Putamen (tissue), 1 donor: ENCODE measurements around the gene MARCHF4.

Source experiments
- DNase-seq: peaks from one replicate; pipeline ENCODE4 v3.0.0-alpha.2; 2016; ENCODE audit warnings: low spot score

MARCHF4 gene

GRCh38 chr2:216371721-216372702 lies at the start of gene MARCHF4:
TSS of gene MARCHF4 (minus strand) at chr2:216372483. CDS start at chr2:216370260, 2,223 bp downstream.
- DNase-seq: peak; percentile 64

GRCh38 chr2:216420367-216421101 lies 48.3 kb upstream of the MARCHF4 start:
- DNase-seq: no peak

GRCh38 chr2:216418981-216419380 lies 46.7 kb upstream of the MARCHF4 start:
- no peak for DNase-seq

GRCh38 chr2:216416571-216417307 lies 44.5 kb upstream of the MARCHF4 start:
- no peak for DNase-seq

DNA sequence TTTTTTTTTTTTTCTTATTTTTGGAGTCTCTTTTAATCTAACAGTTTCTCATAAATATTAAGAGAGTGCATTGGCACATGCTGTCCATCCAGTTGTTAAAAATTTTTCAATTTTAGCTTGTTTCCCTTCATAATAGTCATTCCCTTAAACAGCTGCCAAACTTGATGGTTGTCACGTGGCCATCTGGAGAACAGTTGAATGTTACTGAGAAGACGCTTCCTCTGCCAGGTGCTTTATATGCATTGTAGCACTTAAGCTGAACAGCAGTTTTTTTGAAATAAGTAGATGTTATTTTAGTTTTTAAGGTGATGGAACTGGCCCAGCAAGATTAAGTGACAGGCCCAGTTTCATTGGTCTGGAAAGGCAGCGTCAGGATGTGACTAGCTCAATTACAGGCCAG lies 43.3 kb upstream of the MARCHF4 start:
- no peak for DNase-seq

DNA sequence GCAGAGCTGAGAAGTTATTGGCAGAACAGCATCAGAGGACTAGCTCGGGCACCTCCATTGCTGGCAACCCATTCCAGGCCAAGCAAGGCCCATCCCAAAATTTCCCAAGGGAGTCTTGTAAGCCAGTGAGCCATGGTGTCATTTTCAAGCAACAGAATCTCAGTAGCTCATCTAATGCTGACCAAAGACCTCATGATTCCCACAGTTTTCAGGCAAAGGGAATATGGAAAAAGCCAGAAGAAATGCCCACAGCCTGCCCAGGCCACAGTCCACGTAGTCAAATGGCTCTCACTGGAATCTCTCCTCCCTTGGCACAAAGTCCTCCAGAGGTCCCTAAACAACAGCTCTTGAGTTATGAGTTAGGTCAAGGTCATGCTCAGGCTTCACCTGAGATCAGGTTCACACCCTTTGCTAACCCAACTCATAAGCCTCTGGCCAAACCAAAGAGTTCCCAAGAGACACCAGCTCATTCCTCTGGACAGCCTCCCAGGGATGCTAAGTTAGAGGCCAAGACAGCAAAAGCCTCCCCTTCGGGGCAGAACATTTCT lies 42.6 kb upstream of the MARCHF4 start:
- DNase-seq: no peak

DNA sequence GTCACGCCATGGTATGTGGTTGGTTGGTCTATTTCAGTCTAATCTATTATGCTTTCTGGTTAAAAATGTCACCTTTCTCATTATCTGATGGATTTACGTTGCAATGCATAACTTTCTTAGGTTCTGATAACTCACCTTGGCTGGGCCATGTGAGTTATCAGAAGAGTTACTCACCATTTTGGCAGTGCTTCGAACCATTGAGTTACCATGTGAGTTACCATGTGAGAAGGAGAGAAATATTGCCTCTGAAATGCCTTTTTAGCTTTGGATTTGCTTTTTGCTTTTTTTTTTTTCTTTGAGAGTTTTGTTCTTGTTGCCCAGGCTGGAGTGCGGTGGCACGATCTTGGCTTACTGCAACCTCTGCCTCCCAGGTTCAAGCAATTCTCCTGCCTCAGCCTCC lies 41.6 kb upstream of the MARCHF4 start:
- no peak for DNase-seq

DNA sequence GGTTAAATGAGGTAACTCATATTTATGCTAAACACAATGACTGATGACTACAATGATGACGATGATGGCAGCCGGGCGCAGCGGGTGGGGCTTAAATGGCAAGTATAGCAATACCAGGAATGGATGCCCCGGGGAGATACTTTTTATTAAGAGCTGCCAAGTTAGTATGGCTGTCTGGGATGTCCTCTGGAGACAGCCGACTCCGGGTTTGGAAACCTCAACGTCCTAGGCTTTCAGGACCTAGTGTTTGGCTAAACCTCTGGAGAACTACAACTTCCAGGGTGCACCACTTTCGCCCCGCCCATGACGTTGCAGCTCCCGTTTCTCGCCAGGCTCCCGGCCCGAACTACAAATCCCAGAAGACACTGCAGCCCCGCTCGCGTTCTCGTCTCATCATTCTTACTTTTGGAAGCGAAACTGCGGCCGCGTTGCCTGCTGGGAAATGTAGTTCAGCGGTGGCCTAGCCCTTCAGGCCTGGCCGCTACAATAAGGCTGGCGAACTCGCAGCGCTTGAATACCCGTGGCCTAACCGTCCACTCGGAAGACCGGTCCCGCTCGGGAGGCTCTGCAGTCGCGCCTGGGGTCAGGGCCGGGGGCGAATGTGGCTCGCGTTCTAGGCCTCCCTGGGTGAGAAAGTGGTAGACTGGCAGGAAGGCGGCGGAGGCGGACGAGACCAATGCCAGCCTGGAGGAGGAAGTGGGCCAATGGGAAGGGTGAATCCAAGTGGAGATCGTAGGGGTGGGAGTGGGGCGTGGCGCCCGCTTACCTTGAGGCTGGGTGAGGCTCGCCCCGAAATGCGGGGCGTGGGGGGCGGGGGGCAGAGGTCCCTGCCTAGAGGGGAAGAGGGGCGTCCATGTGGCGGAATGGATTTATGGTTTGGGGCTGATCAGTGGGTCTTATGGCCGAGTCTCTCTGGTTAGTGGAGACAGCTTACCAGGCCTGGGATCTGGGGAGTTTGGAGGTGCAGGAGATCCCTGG lies 40.0 kb upstream of the MARCHF4 start, which contains the start of gene SMARCAL1:
Gene SMARCAL1, plus strand, starts transcription at position 463 of the 978 bp plus-strand sequence. CDS start 2,221 bp downstream, outside the sequence.
- peak; percentile 99 for DNase-seq

DNA sequence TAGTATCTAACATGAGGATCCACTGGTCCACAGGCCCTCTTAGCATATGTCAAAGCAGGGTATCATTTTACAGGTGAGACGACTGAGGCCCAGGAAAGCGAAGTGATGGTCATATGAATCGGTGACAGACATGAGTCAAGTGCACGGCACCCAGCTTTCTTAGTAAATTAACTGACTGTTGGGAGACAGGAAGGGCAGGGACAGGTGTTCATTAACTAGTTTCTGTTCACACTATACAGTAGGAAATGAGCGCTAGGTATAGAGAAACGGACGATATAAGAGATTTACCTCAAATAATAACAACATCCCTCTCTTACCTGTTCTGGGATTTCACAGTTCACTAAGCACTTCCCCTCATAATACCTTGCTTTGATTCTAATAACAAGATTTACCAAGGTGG lies 38.3 kb upstream of the MARCHF4 start:
- no peak for DNase-seq

DNA sequence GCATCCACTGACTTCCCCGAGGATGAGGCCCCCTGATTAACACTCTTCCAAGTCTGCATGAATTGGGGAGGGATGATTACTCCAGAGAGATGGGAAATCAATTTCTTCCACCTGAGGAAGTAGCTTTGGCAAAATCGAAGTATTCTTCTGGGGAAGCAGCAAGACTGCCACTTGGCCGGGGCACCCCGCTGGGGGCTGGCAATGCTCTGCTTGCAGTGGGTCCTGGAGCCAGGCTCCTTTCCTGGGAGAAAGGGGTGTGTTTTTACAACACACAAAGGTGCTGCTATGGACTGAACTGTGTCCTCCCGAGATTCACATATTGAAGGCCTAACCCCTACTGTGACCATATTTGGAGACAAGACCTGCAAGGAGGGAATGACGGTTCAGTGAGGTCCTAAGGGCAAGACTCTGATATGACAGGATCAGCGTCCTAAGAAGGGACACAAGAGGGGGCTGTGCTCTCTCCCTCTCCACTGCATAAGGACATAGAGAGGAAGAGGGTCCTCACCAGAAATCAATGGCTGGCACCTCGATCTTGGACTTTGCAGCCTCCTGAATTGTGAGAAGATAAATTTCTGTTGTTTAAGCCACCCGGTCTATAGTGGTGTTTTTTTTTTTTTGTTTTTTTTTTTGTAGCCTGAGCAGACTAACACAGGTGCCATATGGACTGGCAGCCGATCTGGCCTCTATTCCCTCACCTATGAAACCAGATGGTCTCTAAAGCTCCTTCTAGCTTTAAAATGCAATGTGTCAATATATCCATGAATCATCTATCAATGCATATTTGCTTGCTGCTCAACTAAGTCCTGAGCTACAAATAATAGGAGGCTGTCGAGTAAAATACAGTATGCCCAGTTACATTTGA lies 36.4 kb upstream of the MARCHF4 start:
- no peak for DNase-seq

DNA sequence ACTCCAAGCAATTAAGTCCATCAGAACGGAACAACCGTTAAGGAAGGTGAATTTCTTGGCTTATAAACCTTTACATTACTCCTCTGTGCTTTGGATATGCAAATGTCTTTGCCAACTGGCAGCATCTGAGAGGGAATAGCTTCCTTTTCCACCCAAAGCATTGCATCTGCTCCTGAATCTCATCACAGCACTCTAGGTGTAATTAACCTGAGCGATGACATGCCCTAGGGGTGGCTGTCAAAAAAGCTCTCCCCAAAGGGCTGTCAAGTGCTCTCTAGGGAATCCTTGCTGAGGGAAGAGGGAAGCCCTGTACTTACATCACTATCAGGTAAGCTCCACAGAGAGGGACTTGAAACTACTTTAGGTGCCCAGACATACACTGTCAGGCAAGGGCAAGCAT lies 34.5 kb upstream of the MARCHF4 start:
- peak; percentile 76 for DNase-seq

GRCh38 chr2:216405588-216405987 lies 33.3 kb upstream of the MARCHF4 start:
- no peak for DNase-seq

GRCh38 chr2:216404010-216404618 lies 31.8 kb upstream of the MARCHF4 start:
- DNase-seq: no peak

- DNase-seq: no peak
These were observed 30.5 kb upstream of the MARCHF4 start for GRCh38 chr2:216402751-216403150.

DNA sequence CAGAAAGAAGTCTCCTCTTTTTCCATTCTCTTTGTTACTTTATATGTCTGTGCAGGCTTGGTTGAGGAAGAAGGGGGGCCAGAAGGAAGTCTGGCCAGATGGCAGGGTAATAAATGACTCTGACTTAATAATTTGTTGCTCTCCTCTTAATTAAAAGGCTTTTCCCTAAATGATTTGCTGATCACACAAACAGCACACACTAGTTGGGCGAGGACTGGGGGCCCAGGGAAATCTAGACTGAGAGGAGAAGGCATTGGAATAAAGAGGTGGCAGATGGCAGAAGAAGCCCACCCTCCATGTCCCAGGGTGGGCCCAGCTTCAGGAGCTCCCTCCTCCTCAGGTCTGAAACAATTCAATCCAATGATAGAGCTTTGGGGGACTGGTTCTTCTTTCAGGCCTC lies 27.3 kb upstream of the MARCHF4 start:
- DNase-seq: no peak

DNA sequence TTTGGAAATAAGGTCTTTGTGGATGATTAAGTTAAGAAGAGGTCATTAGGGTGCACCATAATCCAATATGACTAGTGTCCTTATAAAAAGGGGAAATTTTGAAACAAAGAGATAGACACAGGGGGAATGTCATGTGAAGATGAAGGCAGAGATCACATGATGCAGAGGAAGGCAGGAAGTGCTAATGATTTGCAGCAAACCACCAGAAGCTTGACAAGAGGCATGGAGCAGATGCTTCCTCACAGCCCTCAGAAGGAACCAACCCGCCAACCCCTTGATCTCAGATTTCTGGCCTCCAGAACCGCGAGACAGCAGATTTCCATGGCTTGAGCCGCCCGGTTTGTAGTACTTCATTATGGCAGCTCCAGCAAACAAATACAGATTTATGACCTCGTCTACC lies 22.6 kb upstream of the MARCHF4 start:
- no peak for DNase-seq

- DNase-seq: no peak
These were observed 20.9 kb upstream of the MARCHF4 start for GRCh38 chr2:216392945-216393840.

DNA sequence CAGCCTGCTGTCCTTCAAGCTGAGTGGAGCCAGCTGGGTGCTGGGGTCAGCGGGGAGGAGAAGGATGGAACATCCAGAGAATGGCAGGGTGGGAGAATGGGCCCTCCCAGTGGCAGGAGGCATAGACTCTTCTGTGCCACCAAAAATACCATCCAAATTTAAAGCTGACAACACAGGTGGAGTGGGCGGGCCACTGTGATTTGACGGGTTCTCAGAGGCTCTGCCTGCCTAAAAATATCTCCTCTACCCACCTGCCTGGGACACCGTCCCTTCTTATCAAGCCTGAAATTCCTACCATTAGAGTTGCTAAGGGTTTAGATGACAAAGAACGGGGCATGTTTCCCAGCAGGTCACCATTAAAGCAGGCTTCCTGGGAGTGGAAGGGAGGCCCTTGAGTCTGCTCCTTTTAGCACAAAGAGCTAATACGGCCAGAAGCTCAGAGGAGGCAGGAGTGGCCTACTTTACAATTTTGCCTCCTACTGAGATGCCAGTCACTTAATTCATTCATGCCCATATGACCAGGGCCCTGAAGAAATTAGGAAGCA lies 19.8 kb upstream of the MARCHF4 start:
- peak; percentile 51 for DNase-seq
